ENCODE measurements around the gene TMEM126A. TPM values are rescaled to one million over a fixed set of nuclear protein-coding genes. Genes with fewer than 3 reads are reported as not detected.

TMEM126A gene
- total and polyA plus RNA-seq, 2 of the 8 experiments (the other 6 are each of a cell fraction or from before 2014, with no cell fraction given): 33.7 to 58.7 TPM

- TF ChIP-seq ATF3 (IDR thresholded peaks at IDR 0.05; ENCODE audit: insufficient read depth, low read depth, low read length) (no peak), SIX5 (IDR thresholded peaks at IDR 0.05; ENCODE audit: low read depth, low read length) (no peak), RBBP5 (IDR thresholded peaks at IDR 0.05; ENCODE audit: borderline replicate concordance, low read depth, low read length) (no peak), GTF2F1 (IDR thresholded peaks at IDR 0.05; ENCODE audit: borderline replicate concordance, low read depth, low read length) (no peak)
These were observed 52.4 kb downstream of the TMEM126A start (continued) for GRCh38 chr11:85699957-85700741.
